SK-N-SH (cell line): ENCODE data around the gene PFN1.

Source experiments
- CHD2 ChIP-seq: fragments of 150-350 bp; IDR thresholded peaks from 2 replicates; pipeline ENCODE4 v1.6.1; 2018; ENCODE audit warnings: low read length; ENCODE audit not compliant: partially characterized antibody
- CTCF ChIP-seq: fragments of 200-600 bp; sonication (generic); IDR thresholded peaks from 2 replicates; pipeline ENCODE4 v1.6.1; 2017; ENCODE audit warnings: antibody characterized with exemption, mild to moderate bottlenecking, moderate library complexity
- MAX ChIP-seq: IDR thresholded peaks from 2 replicates; pipeline ENCODE4 v1.4.0; 2012; ENCODE audit warnings: low read depth
- POLR2AphosphoS5 ChIP-seq: IDR thresholded peaks from 2 replicates; pipeline ENCODE4 v1.6.1; 2012; ENCODE audit warnings: low read depth, low read length
- SIN3A ChIP-seq: IDR thresholded peaks from 2 replicates; pipeline ENCODE4 v1.6.1; 2012; ENCODE audit warnings: low read depth, mild to moderate bottlenecking, low read length, moderate library complexity, borderline replicate concordance
- SMC3 ChIP-seq: IDR thresholded peaks from 2 replicates; pipeline ENCODE4 v1.6.1; 2012; ENCODE audit warnings: low read depth, low read length, improper control_type of control experiment
- YY1 ChIP-seq: IDR thresholded peaks from 2 replicates; pipeline ENCODE4 v1.4.0; 2012; ENCODE audit warnings: low read depth, mild to moderate bottlenecking

GRCh38 chr17:4960279-4960922 is 12.1 kb upstream of the PFN1 start:
- no peak for TF ChIP-seq CTCF
- no peak for TF ChIP-seq POLR2AphosphoS5
- TF ChIP-seq SIN3A, result no peak
- no peak for TF ChIP-seq CHD2
- no peak for TF ChIP-seq SMC3
- TF ChIP-seq YY1, result no peak
- TF ChIP-seq MAX, result no peak
